ENCODE measurements around the gene SELENOO. TPM values are rescaled to one million over a fixed set of nuclear protein-coding genes. Genes with fewer than 3 reads are reported as not detected.

SELENOO gene, protein sequence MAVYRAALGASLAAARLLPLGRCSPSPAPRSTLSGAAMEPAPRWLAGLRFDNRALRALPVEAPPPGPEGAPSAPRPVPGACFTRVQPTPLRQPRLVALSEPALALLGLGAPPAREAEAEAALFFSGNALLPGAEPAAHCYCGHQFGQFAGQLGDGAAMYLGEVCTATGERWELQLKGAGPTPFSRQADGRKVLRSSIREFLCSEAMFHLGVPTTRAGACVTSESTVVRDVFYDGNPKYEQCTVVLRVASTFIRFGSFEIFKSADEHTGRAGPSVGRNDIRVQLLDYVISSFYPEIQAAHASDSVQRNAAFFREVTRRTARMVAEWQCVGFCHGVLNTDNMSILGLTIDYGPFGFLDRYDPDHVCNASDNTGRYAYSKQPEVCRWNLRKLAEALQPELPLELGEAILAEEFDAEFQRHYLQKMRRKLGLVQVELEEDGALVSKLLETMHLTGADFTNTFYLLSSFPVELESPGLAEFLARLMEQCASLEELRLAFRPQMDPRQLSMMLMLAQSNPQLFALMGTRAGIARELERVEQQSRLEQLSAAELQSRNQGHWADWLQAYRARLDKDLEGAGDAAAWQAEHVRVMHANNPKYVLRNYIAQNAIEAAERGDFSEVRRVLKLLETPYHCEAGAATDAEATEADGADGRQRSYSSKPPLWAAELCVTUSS
- 27.9 and 28.1 TPM in 2 replicates for total RNA-seq

DNA sequence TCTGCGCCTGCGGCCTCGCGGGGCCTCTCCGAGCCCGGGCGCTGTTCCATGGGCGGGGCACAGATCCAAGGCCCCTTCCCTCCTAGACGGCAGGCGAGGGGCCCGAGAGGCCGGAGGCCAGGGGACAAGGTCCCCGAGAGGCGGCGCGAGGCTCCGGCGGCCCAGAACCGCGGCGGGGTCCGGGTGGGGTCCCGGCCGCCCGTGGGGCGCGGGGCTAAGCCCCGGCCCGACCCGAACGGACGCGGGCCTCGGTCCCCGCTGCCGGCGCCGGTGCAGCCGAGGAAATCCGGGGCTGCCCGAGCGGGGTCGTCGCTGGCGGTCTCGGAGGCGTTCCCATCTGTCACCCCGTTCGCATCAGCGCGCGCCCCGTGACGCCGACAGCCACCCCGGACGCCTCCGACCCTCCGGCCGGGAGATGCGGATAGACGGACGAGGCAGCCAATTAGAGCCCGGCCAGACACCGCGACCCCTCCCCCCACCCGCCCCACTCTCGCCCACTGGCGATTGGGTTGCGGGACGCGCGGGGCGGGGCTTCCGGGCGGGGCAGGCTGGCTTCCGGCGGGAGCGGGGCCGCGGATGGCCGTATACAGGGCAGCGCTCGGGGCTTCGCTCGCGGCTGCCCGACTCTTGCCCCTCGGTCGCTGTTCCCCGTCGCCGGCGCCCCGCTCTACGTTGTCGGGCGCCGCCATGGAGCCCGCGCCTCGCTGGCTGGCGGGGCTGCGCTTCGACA lies at the start of gene SELENOO:
TSS of gene SELENOO (plus strand) at position 551 of the 730 bp plus-strand sequence. CDS start at position 577, 26 bp downstream.

DNA sequence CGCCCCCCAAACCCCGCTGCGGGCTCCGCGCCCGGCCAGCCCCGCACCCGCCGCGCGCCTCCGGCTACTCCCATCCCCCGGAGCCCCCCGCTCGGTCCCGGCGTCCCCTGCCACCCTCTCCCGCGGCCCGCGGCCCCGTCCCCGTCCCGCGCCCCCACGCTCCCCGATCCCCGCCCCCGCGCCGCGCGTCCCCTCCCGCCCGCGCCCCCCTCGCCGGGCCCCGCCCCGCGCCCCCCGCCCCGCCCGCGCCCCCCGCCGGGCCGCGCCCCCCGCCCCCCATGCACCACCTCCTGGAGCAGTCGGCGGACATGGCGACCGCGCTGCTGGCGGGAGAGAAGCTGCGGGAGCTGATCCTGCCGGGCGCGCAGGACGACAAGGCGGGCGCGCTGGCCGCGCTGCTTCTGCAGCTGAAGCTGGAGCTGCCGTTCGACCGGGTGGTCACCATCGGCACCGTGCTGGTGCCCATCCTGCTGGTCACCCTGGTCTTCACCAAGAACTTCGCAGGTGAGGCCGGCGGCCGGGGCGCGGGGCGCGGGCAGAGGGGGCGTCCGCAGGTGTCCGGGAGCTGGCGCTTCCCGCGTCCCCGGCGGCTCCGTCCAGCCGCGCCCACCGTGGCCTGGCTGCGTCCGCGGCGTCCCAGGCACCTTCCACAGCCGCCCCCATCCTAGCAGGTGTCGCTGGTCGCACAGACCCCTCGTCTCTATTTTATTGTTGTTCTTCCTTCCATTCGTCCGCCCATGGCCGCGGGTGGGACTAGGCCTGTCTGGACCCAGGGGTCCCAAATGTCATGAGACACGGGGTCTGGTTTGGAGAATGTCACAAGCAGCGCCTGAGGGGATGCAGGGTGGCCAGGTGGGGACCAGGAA lies 30.1 kb upstream of the SELENOO start, which contains the start of gene PANX2:
TSS of gene PANX2 (plus strand) at position 279 of the 866 bp plus-strand sequence. CDS start at position 279, 0 bp downstream.

DNA sequence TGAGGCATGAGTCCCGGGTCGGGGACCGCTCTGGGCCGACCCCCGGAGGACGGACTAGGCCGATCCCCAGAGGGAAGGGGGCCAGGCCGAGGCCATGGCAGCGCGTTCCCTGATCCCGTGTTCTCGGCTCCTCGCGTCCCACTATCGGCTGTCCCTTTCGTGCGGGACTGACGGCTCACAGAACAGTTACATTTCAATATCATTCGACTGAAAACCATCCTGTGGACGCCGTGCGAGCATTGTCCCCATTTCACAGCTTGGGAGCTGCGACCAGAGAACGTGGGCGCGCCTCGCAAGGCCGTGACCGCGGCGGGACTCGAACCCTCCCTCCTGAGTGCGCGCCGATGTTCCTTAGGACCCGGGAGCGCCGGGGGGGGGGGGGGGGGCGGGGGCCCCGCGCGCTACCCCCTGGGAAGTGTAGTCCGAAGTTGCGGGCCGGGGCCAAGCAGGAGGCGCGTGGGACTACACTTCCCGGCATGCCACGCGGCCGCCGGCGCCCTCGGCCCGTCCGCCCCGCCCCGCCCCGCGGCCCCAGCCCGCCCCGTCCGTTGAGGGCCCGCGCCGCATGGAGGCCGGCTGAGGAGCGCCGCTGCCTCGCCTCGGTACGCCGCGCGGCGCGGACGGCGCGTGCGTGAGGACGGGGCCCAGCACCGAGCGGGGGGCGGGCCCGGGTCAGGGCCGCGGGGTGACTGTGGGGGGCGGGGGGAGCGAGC lies 15.3 kb upstream of the SELENOO start, which contains the start of gene TRABD:
TSS of gene TRABD (plus strand) at position 539 of the 713 bp plus-strand sequence. CDS start 7,148 bp downstream, outside the sequence.

DNA sequence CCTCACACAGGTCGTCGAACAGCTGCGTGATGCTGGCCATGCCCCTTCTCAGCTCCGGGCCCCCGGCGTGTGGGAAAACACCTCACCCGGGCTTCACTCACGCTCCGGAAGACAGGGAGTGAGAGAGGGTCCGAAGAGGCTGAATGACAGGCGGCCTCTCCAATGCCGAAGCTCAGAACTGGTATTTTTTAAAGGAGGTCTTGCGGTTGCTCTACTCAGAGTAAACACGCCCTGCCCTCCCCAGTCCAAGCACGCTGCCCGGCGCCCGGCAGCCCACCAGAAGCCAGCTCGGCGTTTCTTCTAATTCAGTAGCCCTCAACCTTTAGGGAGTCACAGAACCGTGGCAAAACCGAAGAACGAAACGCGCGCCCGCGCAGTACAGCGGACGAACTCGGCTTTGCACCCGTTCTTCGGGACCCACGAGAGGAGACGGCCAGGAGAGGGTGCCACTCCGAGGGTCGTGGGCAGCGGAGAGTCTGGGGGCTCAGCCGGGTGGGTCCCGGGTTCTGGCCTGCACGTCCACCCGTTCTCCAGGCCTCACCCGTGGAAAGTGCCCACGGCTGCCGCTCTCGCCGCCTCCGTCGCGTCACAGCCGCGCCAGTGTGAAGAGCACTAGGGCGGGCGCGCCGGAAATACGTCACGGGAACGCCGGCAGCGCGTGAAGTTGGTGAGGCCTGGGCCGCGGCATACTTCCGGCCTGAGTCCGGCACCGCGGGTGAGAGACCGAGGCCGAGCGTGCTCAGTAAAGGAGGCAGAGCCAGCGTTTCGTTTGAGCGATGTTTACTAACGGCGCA lies 43.8 kb downstream of the SELENOO start, which contains the start of gene TUBGCP6:
TSS of gene TUBGCP6 (minus strand) at position 604 of the 794 bp plus-strand sequence. CDS start at position 40, 564 bp downstream.

DNA sequence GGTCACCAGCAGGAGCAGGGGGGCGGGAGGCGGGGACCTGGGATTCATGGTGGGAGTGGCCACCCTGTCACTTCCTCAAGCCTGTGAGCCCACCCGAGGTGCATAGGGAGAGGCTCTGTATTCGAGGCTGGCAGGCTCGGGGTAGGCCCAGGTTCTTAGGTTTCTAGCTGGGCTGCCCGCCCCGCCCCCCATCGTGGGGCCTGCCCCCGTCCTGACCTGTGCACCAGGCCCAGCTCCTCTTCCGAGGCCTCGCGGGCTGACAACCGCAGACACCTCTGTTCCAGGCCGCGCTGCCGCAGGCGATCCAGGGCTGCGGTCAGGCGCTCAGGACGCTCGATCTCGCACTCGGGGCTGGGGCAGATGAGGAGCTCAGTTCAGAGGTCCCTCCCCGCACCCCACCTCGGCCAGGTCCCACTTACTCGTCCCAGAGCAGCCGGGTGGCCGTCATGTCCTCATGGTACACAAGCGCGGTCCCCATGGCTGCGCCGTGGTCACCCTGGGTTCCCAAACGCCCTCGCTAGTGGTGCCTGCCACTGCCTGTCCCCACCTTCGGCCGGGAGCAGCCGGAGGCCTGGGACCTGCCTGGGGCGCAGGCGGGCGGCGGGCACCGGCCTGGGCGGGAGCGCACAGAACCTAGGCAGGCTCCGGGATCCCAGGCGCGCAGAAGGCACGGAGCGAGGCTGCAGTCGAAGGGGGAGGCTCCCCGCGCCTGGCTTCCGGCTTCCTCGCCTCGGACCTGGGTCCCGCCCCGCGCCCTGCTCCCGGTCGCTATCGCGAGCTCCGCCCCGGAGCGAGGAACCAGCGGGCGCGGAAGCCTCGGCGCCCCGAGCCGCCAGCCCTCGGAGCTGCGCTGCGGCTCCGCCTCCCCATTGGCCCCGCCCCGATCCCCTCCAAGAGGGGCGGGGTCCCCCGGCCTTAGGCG lies 50.0 kb downstream of the SELENOO start, which contains the start of gene HDAC10:
TSS of gene HDAC10 (minus strand) at position 711 of the 922 bp plus-strand sequence. CDS start at position 478, 233 bp downstream.

DNA sequence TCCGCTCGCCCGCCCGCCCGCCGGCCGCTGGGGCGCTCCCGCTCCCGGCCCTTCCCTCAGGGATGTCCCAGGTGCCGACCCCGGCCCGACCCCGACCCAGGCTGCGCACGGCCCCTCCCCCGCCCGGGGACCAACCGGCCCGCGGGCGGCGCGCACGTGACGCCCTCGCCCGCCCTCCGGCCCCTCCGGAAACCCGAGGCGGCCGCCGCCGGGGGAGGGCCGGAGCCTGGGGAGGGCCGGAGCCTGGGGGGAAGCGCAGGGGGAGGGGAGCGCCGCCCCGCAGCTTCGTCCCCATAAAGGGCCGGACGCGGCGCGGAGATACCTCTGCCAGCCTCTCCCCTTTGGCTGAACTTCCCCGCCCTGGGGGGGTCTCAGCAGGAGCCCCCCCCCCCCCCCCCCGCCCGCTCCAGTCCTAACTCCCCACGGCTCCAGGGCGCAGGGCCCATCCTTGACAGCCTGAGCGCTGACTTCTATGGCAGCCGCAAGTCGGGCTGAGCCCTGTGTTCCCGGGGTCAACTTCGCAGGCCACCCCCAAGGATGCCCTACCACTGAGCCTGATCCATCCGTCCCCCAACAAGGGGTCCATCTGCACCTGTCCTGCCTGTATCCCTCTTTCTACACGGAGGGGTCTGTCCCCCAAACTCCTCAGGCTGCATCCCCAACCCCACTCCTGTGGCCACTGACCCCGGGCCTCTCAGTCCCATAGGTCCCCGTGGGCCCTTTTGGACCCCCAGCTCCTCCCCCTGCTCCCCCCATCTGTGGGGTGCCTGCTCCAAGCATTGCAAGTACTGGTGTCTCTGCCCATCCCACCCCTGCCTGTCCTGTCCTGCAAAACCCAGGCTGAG lies 61.0 kb downstream of the SELENOO start, which contains the start of gene MAPK12:
TSS of gene MAPK12 (minus strand) at position 69 of the 845 bp plus-strand sequence. CDS start 174 bp downstream, outside the sequence.

Other genes starting within 250 kb of the SELENOO start
- 45.0 and 64.2 TPM in 2 replicates for gene PIM3, start 240.2 kb upstream of the SELENOO start, total RNA-seq
- gene IL17REL, start 188.2 kb upstream of the SELENOO start, total RNA-seq, result not detected in 2 replicates
- not detected in 2 replicates for gene TTLL8, start 142.7 kb upstream of the SELENOO start, total RNA-seq
- 0.08 TPM in 1 of 2 replicates, not detected in the other for gene MLC1, start 115.6 kb upstream of the SELENOO start, total RNA-seq
- 0.91 and 3.0 TPM in 2 replicates for gene MOV10L1, start 111.0 kb upstream of the SELENOO start, total RNA-seq
- 0.65 and 1.8 TPM in 2 replicates for gene PANX2, start 30.3 kb upstream of the SELENOO start, total RNA-seq
- 34.1 and 35.3 TPM in 2 replicates for gene TRABD, start 15.1 kb upstream of the SELENOO start, total RNA-seq
- 19.8 and 26.9 TPM in 2 replicates for gene TUBGCP6, start 44.0 kb downstream of the SELENOO start, total RNA-seq
- gene HDAC10, start 50.3 kb downstream of the SELENOO start, total RNA-seq, result 15.4 and 43.7 TPM in 2 replicates
- 27.3 and 28.2 TPM in 2 replicates for gene MAPK12, start 60.7 kb downstream of the SELENOO start, total RNA-seq
- 1.4 and 8.0 TPM in 2 replicates for gene MAPK11, start 69.4 kb downstream of the SELENOO start, total RNA-seq
- 98.1 and 136 TPM in 2 replicates for gene PLXNB2, start 106.6 kb downstream of the SELENOO start, total RNA-seq
- 2.2 and 2.4 TPM in 2 replicates for gene DENND6B, start 126.0 kb downstream of the SELENOO start, total RNA-seq
- gene PPP6R2, start 142.3 kb downstream of the SELENOO start, total RNA-seq, result 34.5 and 36.1 TPM in 2 replicates

Measured in epithelial cell of alveolus of lung (primary cell).